ENCODE data around the gene HCN3.

DNA sequence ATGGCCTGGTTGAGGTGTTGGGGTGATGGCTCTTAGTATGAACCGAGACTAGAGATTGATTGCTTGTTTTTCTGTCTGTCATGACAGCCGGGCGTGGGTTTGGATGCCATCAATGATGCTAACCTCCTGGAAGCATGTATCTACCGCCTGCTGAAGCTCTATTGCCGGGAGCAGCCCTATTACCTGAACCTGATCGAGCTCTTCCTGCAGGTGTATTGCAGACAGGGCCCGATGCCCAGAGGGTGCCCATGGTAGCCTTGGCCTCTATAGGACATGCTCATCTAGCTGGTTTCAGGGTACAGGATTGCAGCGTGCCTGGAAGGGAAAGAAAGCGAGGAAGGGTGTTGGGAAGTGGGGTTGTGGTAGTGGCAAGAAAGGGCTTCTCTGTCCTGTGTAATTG is 40.8 kb downstream of the HCN3 start:
- TF ChIP-seq, protein P1, sequence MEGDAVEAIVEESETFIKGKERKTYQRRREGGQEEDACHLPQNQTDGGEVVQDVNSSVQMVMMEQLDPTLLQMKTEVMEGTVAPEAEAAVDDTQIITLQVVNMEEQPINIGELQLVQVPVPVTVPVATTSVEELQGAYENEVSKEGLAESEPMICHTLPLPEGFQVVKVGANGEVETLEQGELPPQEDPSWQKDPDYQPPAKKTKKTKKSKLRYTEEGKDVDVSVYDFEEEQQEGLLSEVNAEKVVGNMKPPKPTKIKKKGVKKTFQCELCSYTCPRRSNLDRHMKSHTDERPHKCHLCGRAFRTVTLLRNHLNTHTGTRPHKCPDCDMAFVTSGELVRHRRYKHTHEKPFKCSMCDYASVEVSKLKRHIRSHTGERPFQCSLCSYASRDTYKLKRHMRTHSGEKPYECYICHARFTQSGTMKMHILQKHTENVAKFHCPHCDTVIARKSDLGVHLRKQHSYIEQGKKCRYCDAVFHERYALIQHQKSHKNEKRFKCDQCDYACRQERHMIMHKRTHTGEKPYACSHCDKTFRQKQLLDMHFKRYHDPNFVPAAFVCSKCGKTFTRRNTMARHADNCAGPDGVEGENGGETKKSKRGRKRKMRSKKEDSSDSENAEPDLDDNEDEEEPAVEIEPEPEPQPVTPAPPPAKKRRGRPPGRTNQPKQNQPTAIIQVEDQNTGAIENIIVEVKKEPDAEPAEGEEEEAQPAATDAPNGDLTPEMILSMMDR (IDR thresholded peaks at IDR 0.05 in 4 of 5, conservative IDR thresholded peaks at IDR 0.05 in 1 of 5) = no peak
- no peak for TF ChIP-seq POLR2A (IDR thresholded peaks at IDR 0.05)
